ENCODE measurements around the gene SUSD4.

Gene SUSD4

GRCh38 chr1:223393275-223394214 is 29.6 kb upstream of the SUSD4 start, which contains the start of gene CCDC185:
TSS of gene CCDC185 (plus strand) at chr1:223393415. CDS start at chr1:223393476, 61 bp downstream.
- Histone ChIP-seq H3K9ac (ENCODE audit: low read depth, low read length, poor library complexity) (no peak within 1 kb of the TSS), H2BK12ac (ENCODE audit: low read length) (no peak within 1 kb of the TSS), H2BK120ac (ENCODE audit: low read depth, low read length) (peak within 1 kb of the TSS; percentile 54), H3K27ac (replicated peaks; ENCODE audit: low read length) (no peak within 1 kb of the TSS), H3K79me1 (ENCODE audit: low read depth, low read length) (no peaks in the 10 kb centered on the region), H3K18ac (ENCODE audit: low read length) (peak within 1 kb of the TSS; percentile 89), H2BK5ac (ENCODE audit: low read length) (no peak within 1 kb of the TSS), H2BK15ac (ENCODE audit: low read length) (peak within 1 kb of the TSS; percentile 75), H3K4me2 (ENCODE audit: insufficient read depth, low read length, poor library complexity, severe bottlenecking) (peak within 1 kb of the TSS; percentile 23), H3K27me3 (ENCODE audit: control insufficient read depth in 3 of 3, insufficient read depth in 3 of 3, low read depth in 1 of 3, low read length in 3 of 3) (peaks cover 0 to 11% (median 0%) of the 10 kb centered on the region in 3 experiments), H3K4me1 (ENCODE audit: control insufficient read depth in 2 of 2, insufficient read depth in 1 of 2, low read depth in 1 of 2, low read length in 2 of 2) (no peaks in the 10 kb centered on the region), H3K36me3 (replicated peaks in 1 of 2; ENCODE audit: control insufficient read depth in 2 of 2, insufficient read depth in 2 of 2, low read length in 2 of 2) (no peaks in the 10 kb centered on the region), H3K14ac (ENCODE audit: low read length) (peak within 1 kb of the TSS; percentile 21), H2AK5ac (ENCODE audit: low read depth, low read length) (peak within 1 kb of the TSS; percentile 70), H4K91ac (ENCODE audit: low read depth, low read length, poor library complexity) (no peak within 1 kb of the TSS), H4K8ac (ENCODE audit: low read depth, low read length) (no peak within 1 kb of the TSS), H3K4me3 (ENCODE audit: low read length in 2 of 2) (no peak within 1 kb of the TSS), H3K4ac (ENCODE audit: low read length) (no peak within 1 kb of the TSS), H3K9me3 (replicated peaks in 1 of 2; ENCODE audit: control insufficient read depth in 2 of 2, insufficient read depth in 1 of 2, low read depth in 1 of 2, low read length in 2 of 2) (no peaks in the 10 kb centered on the region), H3K23ac (ENCODE audit: low read depth, low read length, poor library complexity) (no peak within 1 kb of the TSS), H2AFZ (ENCODE audit: low read length) (no peak within 1 kb of the TSS)
- WGBS, 2 donors (ENCODE audit: extremely low coverage in 2 of 2, insufficient read length in 2 of 2, insufficient replicate concordance in 1 of 2): no CpG with 5 or more reads among the region's 73 CpGs
- DNase-seq (ENCODE audit: low spot score): no peak

- H3K18ac ChIP-seq (ENCODE audit: low read length): no peak overlapping the region
- no peak overlapping the region for H2BK12ac ChIP-seq (ENCODE audit: low read length)
- H2BK120ac ChIP-seq (ENCODE audit: low read depth, low read length): no peak overlapping the region
- no peak overlapping the region for H4K91ac ChIP-seq (ENCODE audit: low read depth, low read length, poor library complexity)
- H3K4me2 ChIP-seq (ENCODE audit: insufficient read depth, low read length, poor library complexity, severe bottlenecking): no peak overlapping the region
- no peak overlapping the region for H2AK5ac ChIP-seq (ENCODE audit: low read depth, low read length)
- no peak overlapping the region for H3K4me3 ChIP-seq (ENCODE audit: low read length in 2 of 2)
- H3K14ac ChIP-seq (ENCODE audit: low read length): no peak overlapping the region
- H3K27ac ChIP-seq (replicated peaks; ENCODE audit: low read length): no peak overlapping the region
- no peaks in the 10 kb centered on the region for H3K9me3 ChIP-seq (replicated peaks in 1 of 2; ENCODE audit: control insufficient read depth in 2 of 2, insufficient read depth in 1 of 2, low read depth in 1 of 2, low read length in 2 of 2)
- no peak overlapping the region for H3K9ac ChIP-seq (ENCODE audit: low read depth, low read length, poor library complexity)
- H2AFZ ChIP-seq (ENCODE audit: low read length): no peak overlapping the region
- no peak overlapping the region for H2BK5ac ChIP-seq (ENCODE audit: low read length)
- H3K79me1 ChIP-seq (ENCODE audit: low read depth, low read length): no peaks in the 10 kb centered on the region
- no peaks in the 10 kb centered on the region for H3K36me3 ChIP-seq (replicated peaks in 1 of 2; ENCODE audit: control insufficient read depth in 2 of 2, insufficient read depth in 2 of 2, low read length in 2 of 2)
- no peak overlapping the region for H4K8ac ChIP-seq (ENCODE audit: low read depth, low read length)
- no peak overlapping the region for H2BK15ac ChIP-seq (ENCODE audit: low read length)
- H3K4ac ChIP-seq (ENCODE audit: low read length): no peak overlapping the region
- H3K27me3 ChIP-seq (ENCODE audit: control insufficient read depth in 3 of 3, insufficient read depth in 3 of 3, low read depth in 1 of 3, low read length in 3 of 3): peaks cover 0 to 11% (median 0%) of the 10 kb centered on the region in 3 experiments
- DNase-seq (ENCODE audit: low spot score): no peak
- no peak overlapping the region for H3K23ac ChIP-seq (ENCODE audit: low read depth, low read length, poor library complexity)
- H3K4me1 ChIP-seq (ENCODE audit: control insufficient read depth in 2 of 2, insufficient read depth in 1 of 2, low read depth in 1 of 2, low read length in 2 of 2): no peaks in the 10 kb centered on the region
Measured at GRCh38 chr1:223390618-223391017, 26.6 kb upstream of the SUSD4 start.

GRCh38 chr1:223386013-223386412 is 22.0 kb upstream of the SUSD4 start:
- Histone ChIP-seq H2BK120ac (ENCODE audit: low read depth, low read length) (no peak overlapping the region), H3K79me1 (ENCODE audit: low read depth, low read length) (no peaks in the 10 kb centered on the region), H3K4me2 (ENCODE audit: insufficient read depth, low read length, poor library complexity, severe bottlenecking) (no peak overlapping the region), H3K23ac (ENCODE audit: low read depth, low read length, poor library complexity) (no peak overlapping the region), H3K4me3 (ENCODE audit: low read length in 2 of 2) (no peak overlapping the region), H3K18ac (ENCODE audit: low read length) (no peak overlapping the region), H4K8ac (ENCODE audit: low read depth, low read length) (no peak overlapping the region), H3K4ac (ENCODE audit: low read length) (no peak overlapping the region), H3K27me3 (ENCODE audit: control insufficient read depth in 3 of 3, insufficient read depth in 3 of 3, low read depth in 1 of 3, low read length in 3 of 3) (peaks cover 0 to 4% (median 0%) of the 10 kb centered on the region in 3 experiments), H2BK15ac (ENCODE audit: low read length) (no peak overlapping the region), H3K27ac (replicated peaks; ENCODE audit: low read length) (no peak overlapping the region), H3K14ac (ENCODE audit: low read length) (no peak overlapping the region), H2BK12ac (ENCODE audit: low read length) (no peak overlapping the region), H4K91ac (ENCODE audit: low read depth, low read length, poor library complexity) (no peak overlapping the region), H3K4me1 (ENCODE audit: control insufficient read depth in 2 of 2, insufficient read depth in 1 of 2, low read depth in 1 of 2, low read length in 2 of 2) (no peaks in the 10 kb centered on the region), H3K9me3 (replicated peaks in 1 of 2; ENCODE audit: control insufficient read depth in 2 of 2, insufficient read depth in 1 of 2, low read depth in 1 of 2, low read length in 2 of 2) (no peaks in the 10 kb centered on the region), H3K9ac (ENCODE audit: low read depth, low read length, poor library complexity) (no peak overlapping the region), H3K36me3 (replicated peaks in 1 of 2; ENCODE audit: control insufficient read depth in 2 of 2, insufficient read depth in 2 of 2, low read length in 2 of 2) (no peaks in the 10 kb centered on the region), H2AK5ac (ENCODE audit: low read depth, low read length) (no peak overlapping the region), H2AFZ (ENCODE audit: low read length) (no peak overlapping the region), H2BK5ac (ENCODE audit: low read length) (no peak overlapping the region)
- DNase-seq (ENCODE audit: low spot score): no peak
- no CpG with 5 or more reads among the region's 2 CpGs for WGBS, 2 donors (ENCODE audit: extremely low coverage in 2 of 2, insufficient read length in 2 of 2, insufficient replicate concordance in 1 of 2)

GRCh38 chr1:223378754-223379153 is 14.8 kb upstream of the SUSD4 start:
- H3K79me1 ChIP-seq (ENCODE audit: low read depth, low read length): no peaks in the 10 kb centered on the region
- H3K4me1 ChIP-seq (ENCODE audit: control insufficient read depth in 2 of 2, insufficient read depth in 1 of 2, low read depth in 1 of 2, low read length in 2 of 2): no peaks in the 10 kb centered on the region
- no peak overlapping the region for H2BK12ac ChIP-seq (ENCODE audit: low read length)
- no peak overlapping the region for H4K91ac ChIP-seq (ENCODE audit: low read depth, low read length, poor library complexity)
- no peak overlapping the region for H3K4me3 ChIP-seq (ENCODE audit: low read length in 2 of 2)
- no peak overlapping the region for H3K4ac ChIP-seq (ENCODE audit: low read length)
- DNase-seq (ENCODE audit: low spot score): no peak
- H3K23ac ChIP-seq (ENCODE audit: low read depth, low read length, poor library complexity): no peak overlapping the region
- H3K9ac ChIP-seq (ENCODE audit: low read depth, low read length, poor library complexity): no peak overlapping the region
- no peak overlapping the region for H2BK15ac ChIP-seq (ENCODE audit: low read length)
- no peak overlapping the region for H2BK5ac ChIP-seq (ENCODE audit: low read length)
- H2AK5ac ChIP-seq (ENCODE audit: low read depth, low read length): no peak overlapping the region
- no peak overlapping the region for H3K14ac ChIP-seq (ENCODE audit: low read length)
- H3K9me3 ChIP-seq (replicated peaks in 1 of 2; ENCODE audit: control insufficient read depth in 2 of 2, insufficient read depth in 1 of 2, low read depth in 1 of 2, low read length in 2 of 2): no peaks in the 10 kb centered on the region
- no peak overlapping the region for H4K8ac ChIP-seq (ENCODE audit: low read depth, low read length)
- no peak overlapping the region for H3K4me2 ChIP-seq (ENCODE audit: insufficient read depth, low read length, poor library complexity, severe bottlenecking)
- H3K27me3 ChIP-seq (ENCODE audit: control insufficient read depth in 3 of 3, insufficient read depth in 3 of 3, low read depth in 1 of 3, low read length in 3 of 3): no peaks in the 10 kb centered on the region
- H3K18ac ChIP-seq (ENCODE audit: low read length): no peak overlapping the region
- H2BK120ac ChIP-seq (ENCODE audit: low read depth, low read length): no peak overlapping the region
- no peak overlapping the region for H2AFZ ChIP-seq (ENCODE audit: low read length)
- no peak overlapping the region for H3K27ac ChIP-seq (replicated peaks; ENCODE audit: low read length)
- no peaks in the 10 kb centered on the region for H3K36me3 ChIP-seq (replicated peaks in 1 of 2; ENCODE audit: control insufficient read depth in 2 of 2, insufficient read depth in 2 of 2, low read length in 2 of 2)

All from neuronal stem cell (in vitro differentiated cells).